ENCODE measurements around the gene CLEC4F.

DNA sequence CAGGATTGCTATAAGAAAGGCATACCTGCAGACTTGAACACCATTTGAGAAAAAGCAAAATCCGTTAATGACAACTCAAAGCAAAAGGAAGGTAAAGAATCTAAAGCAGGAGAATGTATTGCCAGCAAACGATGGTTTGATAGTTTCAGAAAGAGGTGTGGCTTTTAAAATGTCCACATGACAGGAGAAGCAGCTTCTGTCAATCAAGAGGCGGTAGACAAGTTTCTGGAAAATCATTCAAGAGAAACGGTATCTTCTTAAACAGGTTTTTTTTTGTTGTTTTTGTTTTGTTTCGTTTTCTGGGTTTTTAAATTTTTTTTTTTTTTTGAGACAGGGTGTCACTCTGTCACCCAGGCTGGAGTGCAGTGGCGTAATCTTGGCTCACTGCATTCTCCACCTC is 13.8 kb downstream of the CLEC4F start:
- TF ChIP-seq POLR2A (IDR thresholded peaks at IDR 0.05; ENCODE audit: low read depth, low read length) (no peak), MXI1 (IDR thresholded peaks at IDR 0.05; ENCODE audit: borderline replicate concordance, low read depth, low read length) (no peak), CTCF (conservative IDR thresholded peaks at IDR 0.05; ENCODE audit: low read depth, low read length) (no peak)
